ENCODE measurements around the gene CCSER1. TPM values are rescaled to one million over a fixed set of nuclear protein-coding genes. Genes with fewer than 3 reads are reported as not detected.
"Not testable (repeated sequence)": the region's sequence is repeated elsewhere in the genome, so short reads cannot be mapped to it uniquely, and the experiment has no call there.

CCSER1 gene
- total RNA-seq, 1 experiment from 2014 or later, result 5.9 TPM

DNA sequence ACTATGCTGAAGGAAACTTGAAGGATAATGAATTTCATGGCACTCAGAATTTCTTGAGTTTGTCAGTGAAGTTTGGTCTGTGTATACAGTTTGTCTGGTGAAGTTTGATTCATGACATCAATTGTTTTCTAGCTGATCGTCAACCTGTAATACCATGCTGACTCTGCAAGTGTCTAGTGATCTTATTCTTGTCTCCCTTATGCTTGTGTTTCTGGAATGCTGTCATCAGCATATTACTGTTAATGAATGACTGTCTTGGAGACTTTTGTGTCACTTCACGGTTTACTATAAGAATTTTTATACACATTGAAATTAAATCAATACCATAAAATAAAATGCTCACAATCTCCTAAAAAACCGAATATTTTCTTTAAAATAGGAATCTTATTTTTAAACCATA is 779.0 kb downstream of the CCSER1 start:
- ChIA-PET CTCF (no interaction called here), POLR2A (ENCODE audit: unreplicated experiment) (no interaction called here)
- DNase-seq, result no peak
- Histone ChIP-seq H2AFZ (no peak overlapping the region), H3F3A (ENCODE audit: insufficient read depth, low read depth) (no peaks in the 10 kb centered on the region), H3K27ac (no peak overlapping the region), H3K9me3 (ENCODE audit: insufficient read depth, low read depth) (no peaks in the 10 kb centered on the region), H3K36me3 (ENCODE audit: low read depth) (no peaks in the 10 kb centered on the region), H3K79me2 (ENCODE audit: low read depth) (no peaks in the 10 kb centered on the region), H3K4me2 (no peak overlapping the region), H3K4me1 (replicated peaks; ENCODE audit: insufficient read depth) (no peaks in the 10 kb centered on the region), H3K27me3 (ENCODE audit: insufficient read depth, low read depth) (no peaks in the 10 kb centered on the region), H4K20me1 (ENCODE audit: insufficient read depth) (no peaks in the 10 kb centered on the region), H3K4me3 (no peak overlapping the region), H3K9me2 (ENCODE audit: insufficient read depth) (no peaks in the 10 kb centered on the region)
- BruUV-seq (replicated peaks), result no TSS peak
- TF ChIP-seq EZH2 (IDR thresholded peaks at IDR 0.05; ENCODE audit: low read depth), result no peak
- no peak for TF ChIP-seq CTCF (conservative IDR thresholded peaks at IDR 0.05)
- intact Hi-C loops (cut with micrococcal nuclease; ENCODE audit: unreplicated experiment), result no loop called here

DNA sequence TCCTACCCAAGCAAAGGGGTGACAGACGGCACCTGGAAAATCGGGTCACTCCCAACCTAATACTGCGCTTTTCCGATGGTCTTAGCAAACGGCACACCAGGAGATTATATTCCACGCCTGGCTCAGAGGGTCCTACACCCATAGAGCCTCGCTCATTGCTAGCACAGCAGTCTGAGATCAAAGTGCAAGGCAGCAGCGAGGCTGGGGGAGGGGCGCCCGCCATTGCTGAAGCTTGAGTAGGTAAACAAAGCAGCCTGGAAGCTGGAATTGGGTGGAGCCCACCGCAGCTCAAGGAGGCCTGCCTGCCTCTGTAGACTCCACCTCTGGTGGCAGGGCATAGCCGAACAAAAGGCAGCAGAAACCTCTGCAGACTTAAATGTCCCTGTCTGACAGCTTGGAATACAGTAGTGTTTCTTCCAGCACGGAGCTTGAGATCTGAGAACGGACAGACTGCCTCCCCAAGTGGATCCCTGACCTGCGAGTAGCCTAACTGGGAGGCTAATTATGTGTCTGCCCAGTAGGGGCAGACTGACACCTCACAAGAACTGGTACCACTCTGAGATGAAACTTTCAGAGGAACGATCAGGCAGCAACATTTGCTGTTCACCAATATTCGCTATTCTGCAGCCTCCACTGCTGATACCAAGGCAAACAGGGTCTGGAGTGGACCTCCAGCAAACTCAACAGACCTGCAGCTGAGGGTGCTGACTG is 784.7 kb downstream of the CCSER1 start:
- intact Hi-C loops (cut with micrococcal nuclease; ENCODE audit: unreplicated experiment); BruUV-seq (replicated peaks); H3F3A ChIP-seq (ENCODE audit: insufficient read depth, low read depth); H2AFZ ChIP-seq; H4K20me1 ChIP-seq (ENCODE audit: insufficient read depth); H3K36me3 ChIP-seq (ENCODE audit: low read depth); CTCF ChIA-PET; H3K9me2 ChIP-seq (ENCODE audit: insufficient read depth); DNase-seq; H3K27me3 ChIP-seq (ENCODE audit: insufficient read depth, low read depth); H3K4me3 ChIP-seq; H3K4me1 ChIP-seq (replicated peaks; ENCODE audit: insufficient read depth); H3K79me2 ChIP-seq (ENCODE audit: low read depth); H3K4me2 ChIP-seq; POLR2A ChIA-PET (ENCODE audit: unreplicated experiment); H3K9me3 ChIP-seq (ENCODE audit: insufficient read depth, low read depth); H3K27ac ChIP-seq: not testable (repeated sequence)

DNA sequence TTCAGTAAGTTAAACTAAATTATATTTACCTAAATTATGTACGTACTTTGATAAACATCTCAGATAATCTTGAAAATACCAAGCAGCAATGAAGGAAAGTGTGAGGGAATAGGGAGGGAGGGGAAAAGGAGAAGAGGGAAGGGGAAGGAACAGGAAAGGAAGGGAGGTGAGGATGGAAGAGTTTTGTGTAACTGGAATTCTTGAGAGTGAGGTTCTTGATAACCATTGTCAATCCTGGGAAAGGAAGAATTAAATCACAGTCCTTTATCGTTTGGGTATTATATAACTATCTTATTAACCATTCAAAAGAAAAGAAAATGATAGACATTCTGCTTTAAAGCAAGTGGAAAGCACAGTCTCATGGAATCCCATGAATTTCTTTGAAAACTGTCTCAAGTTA is 795.0 kb downstream of the CCSER1 start:
- TF ChIP-seq EZH2 (IDR thresholded peaks at IDR 0.05; ENCODE audit: low read depth) (no peak), CTCF (conservative IDR thresholded peaks at IDR 0.05) (no peak)
- Histone ChIP-seq H3K79me2 (ENCODE audit: low read depth) (no peaks in the 10 kb centered on the region), H2AFZ (no peak overlapping the region), H3K4me1 (replicated peaks; ENCODE audit: insufficient read depth) (no peaks in the 10 kb centered on the region), H3K4me2 (no peak overlapping the region), H3K9me2 (ENCODE audit: insufficient read depth) (no peaks in the 10 kb centered on the region), H3K27me3 (ENCODE audit: insufficient read depth, low read depth) (no peaks in the 10 kb centered on the region), H3K4me3 (no peak overlapping the region), H3K36me3 (ENCODE audit: low read depth) (no peaks in the 10 kb centered on the region), H3F3A (ENCODE audit: insufficient read depth, low read depth) (no peaks in the 10 kb centered on the region), H4K20me1 (ENCODE audit: insufficient read depth) (no peaks in the 10 kb centered on the region), H3K27ac (no peak overlapping the region), H3K9me3 (ENCODE audit: insufficient read depth, low read depth) (no peaks in the 10 kb centered on the region)
- CTCF ChIA-PET, result no interaction called here
- POLR2A ChIA-PET (ENCODE audit: unreplicated experiment), result no interaction called here
- DNase-seq, result no peak
- BruUV-seq (replicated peaks), result no TSS peak
- intact Hi-C loops (cut with micrococcal nuclease; ENCODE audit: unreplicated experiment), result no loop called here

DNA sequence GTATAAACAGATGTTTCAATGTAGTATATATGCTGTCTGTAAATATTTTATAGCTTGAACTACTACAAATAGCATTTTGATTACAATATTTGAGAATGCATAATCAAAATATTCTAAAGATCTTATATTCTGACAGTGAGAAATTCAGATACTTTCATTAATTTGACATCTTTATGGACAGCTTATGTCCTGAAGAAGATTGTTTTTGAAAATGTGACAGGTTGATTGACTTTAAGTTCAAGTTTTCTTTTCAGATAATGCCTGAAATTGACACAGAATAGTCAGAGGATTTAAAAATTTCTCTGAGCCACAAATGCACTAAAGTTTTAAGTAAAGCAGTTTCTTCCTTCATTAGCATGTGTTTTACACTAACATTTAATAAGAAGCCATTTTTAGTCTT is 799.8 kb downstream of the CCSER1 start:
- Histone ChIP-seq H3K4me2 (no peak overlapping the region), H2AFZ (no peak overlapping the region), H4K20me1 (ENCODE audit: insufficient read depth) (no peaks in the 10 kb centered on the region), H3F3A (ENCODE audit: insufficient read depth, low read depth) (no peaks in the 10 kb centered on the region), H3K27me3 (ENCODE audit: insufficient read depth, low read depth) (no peaks in the 10 kb centered on the region), H3K79me2 (ENCODE audit: low read depth) (no peaks in the 10 kb centered on the region), H3K9me2 (ENCODE audit: insufficient read depth) (no peaks in the 10 kb centered on the region), H3K4me3 (no peak overlapping the region), H3K9me3 (ENCODE audit: insufficient read depth, low read depth) (no peaks in the 10 kb centered on the region), H3K27ac (no peak overlapping the region), H3K36me3 (ENCODE audit: low read depth) (no peaks in the 10 kb centered on the region), H3K4me1 (replicated peaks; ENCODE audit: insufficient read depth) (no peaks in the 10 kb centered on the region)
- intact Hi-C loops (cut with micrococcal nuclease; ENCODE audit: unreplicated experiment), result no loop called here
- DNase-seq, result no peak
- POLR2A ChIA-PET (ENCODE audit: unreplicated experiment), result no interaction called here
- BruUV-seq (replicated peaks), result no TSS peak
- CTCF ChIA-PET, result no interaction called here
- TF ChIP-seq EZH2 (IDR thresholded peaks at IDR 0.05; ENCODE audit: low read depth), result no peak
- no peak for TF ChIP-seq CTCF (conservative IDR thresholded peaks at IDR 0.05)

Data from PC-9 (cell line).